WTC11 (cell line): ENCODE data around the gene HECTD4. TPM values are rescaled to one million over a fixed set of nuclear protein-coding genes. Genes with fewer than 3 reads are reported as not detected.

Source experiments
- ATAC-seq: fragments of 200-7000 bp; cut with Tn5 transposase; 2 replicates; pipeline ENCODE4 v1.10.0; 2021; ENCODE audit warnings: mild to moderate bottlenecking, moderate library complexity
- CTCF ChIA-PET: fragments of 300-600 bp; sonication (Branson Sonifier 250); formaldehyde crosslinking; loops from one replicate; lab custom pipeline; 2021; ENCODE audit warnings: antibody characterized with exemption; lab: Charles Lee
- POLR2A ChIA-PET: fragments of 350-600 bp; sonication (Branson Sonifier 250); formaldehyde crosslinking; loops from one replicate; lab custom pipeline; 2021; ENCODE audit warnings: antibody characterized with exemption; lab: Charles Lee
- DNase-seq: peaks from one replicate; pipeline ENCODE4 v3.0.0; 2021; ENCODE audit warnings: low spot score
- H3K27ac Mint-ChIP-seq: 2 replicates; pipeline ENCODE4 v1.8.0; 2021; ENCODE audit warnings: mixed read lengths
- H3K27me3 Mint-ChIP-seq: 2 replicates; pipeline ENCODE4 v1.8.0; 2021; ENCODE audit warnings: low read depth, mild to moderate bottlenecking, moderate library complexity, mixed read lengths
- H3K36me3 Mint-ChIP-seq: 2 replicates; pipeline ENCODE4 v1.8.0; 2021; ENCODE audit warnings: mixed read lengths
- H3K4me1 Mint-ChIP-seq: 2 replicates; pipeline ENCODE4 v1.8.0; 2022; ENCODE audit warnings: mixed read lengths
- H3K4me3 Mint-ChIP-seq: 2 replicates; pipeline ENCODE4 v1.8.0; 2021; ENCODE audit warnings: mild to moderate bottlenecking, moderate library complexity, mixed read lengths
- H3K9me3 Mint-ChIP-seq: 2 replicates; pipeline ENCODE4 v1.8.0; 2021; ENCODE audit warnings: mixed read lengths
- EMX1 ChIP-seq: fragments of 250-450 bp; sonication (Bioruptor Pico); IDR thresholded peaks from 2 replicates; pipeline ENCODE4 v1.8.0; 2021; ENCODE audit warnings: mild to moderate bottlenecking
- FOXJ3 ChIP-seq: sonication (generic); formaldehyde crosslinking; IDR thresholded peaks from 2 replicates; pipeline ENCODE4 v1.9.0; 2021; ENCODE audit warnings: missing genetic modification reagents, mild to moderate bottlenecking, borderline replicate concordance
- FOXK1 ChIP-seq: sonication (generic); formaldehyde crosslinking; IDR thresholded peaks from 2 replicates; pipeline ENCODE4 v1.8.0; 2022; ENCODE audit warnings: mild to moderate bottlenecking, moderate library complexity, missing genetic modification reagents
- GABPB1 ChIP-seq: sonication (generic); formaldehyde crosslinking; IDR thresholded peaks from 2 replicates; pipeline ENCODE4 v1.8.1; 2023; ENCODE audit warnings: mild to moderate bottlenecking, missing genetic modification reagents
- IRF2 ChIP-seq: sonication (generic); formaldehyde crosslinking; IDR thresholded peaks from 2 replicates; pipeline ENCODE4 v1.8.0; 2022; ENCODE audit warnings: low read depth, missing genetic modification reagents, borderline replicate concordance
- KAT7 ChIP-seq: sonication (generic); formaldehyde crosslinking; IDR thresholded peaks from 2 replicates; pipeline ENCODE4 v1.8.1; 2023; ENCODE audit warnings: missing genetic modification reagents, mild to moderate bottlenecking, borderline replicate concordance
- MYBL2 ChIP-seq: sonication (generic); formaldehyde crosslinking; IDR thresholded peaks from 2 replicates; pipeline ENCODE4 v1.8.1; 2023; ENCODE audit warnings: mild to moderate bottlenecking, moderate library complexity, missing genetic modification reagents
- NFE2L1 ChIP-seq: sonication (generic); formaldehyde crosslinking; IDR thresholded peaks from 2 replicates; pipeline ENCODE4 v1.8.1; 2023; ENCODE audit warnings: missing genetic modification reagents
- NFYB ChIP-seq: sonication (generic); formaldehyde crosslinking; conservative IDR thresholded peaks from 2 replicates; pipeline ENCODE4 v1.8.0; 2022; ENCODE audit warnings: low read depth, missing genetic modification reagents
- NR3C1 ChIP-seq: sonication (generic); formaldehyde crosslinking; conservative IDR thresholded peaks from 2 replicates; pipeline ENCODE4 v1.8.1; 2023; ENCODE audit warnings: low read depth, mild to moderate bottlenecking, missing genetic modification reagents
- ZNF263 ChIP-seq: sonication (generic); formaldehyde crosslinking; IDR thresholded peaks from 2 replicates; pipeline ENCODE4 v1.8.1; 2022; ENCODE audit warnings: low read depth, mild to moderate bottlenecking, moderate library complexity, missing genetic modification reagents
- ZNF416 ChIP-seq: fragments of 250-450 bp; sonication (Bioruptor Pico); IDR thresholded peaks from 2 replicates; pipeline ENCODE4 v1.9.0; 2021; ENCODE audit warnings: mild to moderate bottlenecking, inconsistent platforms
- ZNF423 ChIP-seq: fragments of 250-450 bp; sonication (Bioruptor Pico); IDR thresholded peaks from 2 replicates; pipeline ENCODE4 v2.1.2; 2022; ENCODE audit warnings: mild to moderate bottlenecking, moderate library complexity
- total RNA-seq: library from RNA; stranded (reverse); gene quantifications from 3 replicates; pipeline ENCODE4 v1.2.3, GENCODE V29; 2021
- TF ChIP-seq, protein P1 (sequence below): sonication (generic); formaldehyde crosslinking; IDR thresholded peaks from 2 replicates; pipeline ENCODE4 v1.8.1; 2022; ENCODE audit warnings: low read depth, mild to moderate bottlenecking, moderate library complexity, missing genetic modification reagents, borderline replicate concordance
- TF ChIP-seq, protein P2 (sequence below): sonication (generic); formaldehyde crosslinking; IDR thresholded peaks from 2 replicates; pipeline ENCODE4 v1.8.0; 2022; ENCODE audit warnings: missing genetic modification reagents
- TF ChIP-seq, protein P3 (sequence below): fragments of 200-600 bp; IDR thresholded peaks from 2 replicates; pipeline ENCODE4 v1.8.0; 2022; ENCODE audit warnings: antibody characterized with exemption
- TF ChIP-seq, protein P4 (sequence below): sonication (generic); formaldehyde crosslinking; IDR thresholded peaks from 2 replicates; pipeline ENCODE4 v1.8.1; 2023; ENCODE audit warnings: mild to moderate bottlenecking, missing genetic modification reagents
- TF ChIP-seq, protein P5 (sequence below): sonication (generic); formaldehyde crosslinking; IDR thresholded peaks from 2 replicates; pipeline ENCODE4 v1.8.1; 2023; ENCODE audit warnings: mild to moderate bottlenecking, missing genetic modification reagents
- TF ChIP-seq, protein P6 (sequence below): sonication (generic); formaldehyde crosslinking; conservative IDR thresholded peaks from 2 replicates; pipeline ENCODE4 v1.8.1; 2022; ENCODE audit warnings: mild to moderate bottlenecking, missing genetic modification reagents

Gene HECTD4
- total RNA-seq, 1 experiment from 2014 or later, result 31.7 TPM

DNA sequence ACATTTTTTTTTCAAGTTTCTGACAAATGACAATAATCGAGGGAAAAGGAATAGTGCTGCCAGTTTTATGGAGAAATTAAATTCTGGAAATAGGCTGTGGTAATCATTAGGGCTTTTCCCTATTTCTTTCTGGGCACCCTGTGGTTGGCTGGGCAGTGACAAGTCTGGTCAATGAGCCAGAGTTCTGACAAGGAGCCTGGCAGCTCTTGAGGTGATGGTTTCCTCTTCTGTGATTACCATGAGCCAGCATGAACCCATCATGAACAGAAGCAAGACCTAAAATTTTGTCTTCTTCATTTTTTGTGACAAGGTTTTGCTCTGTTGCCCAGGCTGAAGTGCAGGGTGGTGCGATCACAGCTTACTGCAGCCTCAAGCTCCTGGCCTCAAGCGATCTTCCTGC, 141.1 kb downstream of the HECTD4 start:
- H3K4me1 Mint-ChIP-seq, result no peaks in the 10 kb centered on the region
- no peak overlapping the region for H3K4me3 Mint-ChIP-seq
- no peak overlapping the region for H3K27ac Mint-ChIP-seq
- CTCF ChIA-PET, result interaction anchor here (1.1 to 2.5 kb wide), 3 partner anchors 15 to 146 kb away, joined by 3 to 6 read pairs (median 4); no protein-coding TSS in a partner anchor
- ATAC-seq (no peak), DNase-seq (no peak)
- TF ChIP-seq, protein P1, sequence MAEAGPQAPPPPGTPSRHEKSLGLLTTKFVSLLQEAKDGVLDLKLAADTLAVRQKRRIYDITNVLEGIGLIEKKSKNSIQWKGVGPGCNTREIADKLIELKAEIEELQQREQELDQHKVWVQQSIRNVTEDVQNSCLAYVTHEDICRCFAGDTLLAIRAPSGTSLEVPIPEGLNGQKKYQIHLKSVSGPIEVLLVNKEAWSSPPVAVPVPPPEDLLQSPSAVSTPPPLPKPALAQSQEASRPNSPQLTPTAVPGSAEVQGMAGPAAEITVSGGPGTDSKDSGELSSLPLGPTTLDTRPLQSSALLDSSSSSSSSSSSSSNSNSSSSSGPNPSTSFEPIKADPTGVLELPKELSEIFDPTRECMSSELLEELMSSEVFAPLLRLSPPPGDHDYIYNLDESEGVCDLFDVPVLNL (CRISPR knock-in tag), result no peak
- TF ChIP-seq, protein P2, sequence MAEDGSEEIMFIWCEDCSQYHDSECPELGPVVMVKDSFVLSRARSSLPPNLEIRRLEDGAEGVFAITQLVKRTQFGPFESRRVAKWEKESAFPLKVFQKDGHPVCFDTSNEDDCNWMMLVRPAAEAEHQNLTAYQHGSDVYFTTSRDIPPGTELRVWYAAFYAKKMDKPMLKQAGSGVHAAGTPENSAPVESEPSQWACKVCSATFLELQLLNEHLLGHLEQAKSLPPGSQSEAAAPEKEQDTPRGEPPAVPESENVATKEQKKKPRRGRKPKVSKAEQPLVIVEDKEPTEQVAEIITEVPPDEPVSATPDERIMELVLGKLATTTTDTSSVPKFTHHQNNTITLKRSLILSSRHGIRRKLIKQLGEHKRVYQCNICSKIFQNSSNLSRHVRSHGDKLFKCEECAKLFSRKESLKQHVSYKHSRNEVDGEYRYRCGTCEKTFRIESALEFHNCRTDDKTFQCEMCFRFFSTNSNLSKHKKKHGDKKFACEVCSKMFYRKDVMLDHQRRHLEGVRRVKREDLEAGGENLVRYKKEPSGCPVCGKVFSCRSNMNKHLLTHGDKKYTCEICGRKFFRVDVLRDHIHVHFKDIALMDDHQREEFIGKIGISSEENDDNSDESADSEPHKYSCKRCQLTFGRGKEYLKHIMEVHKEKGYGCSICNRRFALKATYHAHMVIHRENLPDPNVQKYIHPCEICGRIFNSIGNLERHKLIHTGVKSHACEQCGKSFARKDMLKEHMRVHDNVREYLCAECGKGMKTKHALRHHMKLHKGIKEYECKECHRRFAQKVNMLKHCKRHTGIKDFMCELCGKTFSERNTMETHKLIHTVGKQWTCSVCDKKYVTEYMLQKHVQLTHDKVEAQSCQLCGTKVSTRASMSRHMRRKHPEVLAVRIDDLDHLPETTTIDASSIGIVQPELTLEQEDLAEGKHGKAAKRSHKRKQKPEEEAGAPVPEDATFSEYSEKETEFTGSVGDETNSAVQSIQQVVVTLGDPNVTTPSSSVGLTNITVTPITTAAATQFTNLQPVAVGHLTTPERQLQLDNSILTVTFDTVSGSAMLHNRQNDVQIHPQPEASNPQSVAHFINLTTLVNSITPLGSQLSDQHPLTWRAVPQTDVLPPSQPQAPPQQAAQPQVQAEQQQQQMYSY (CRISPR knock-in tag), result no peak
- TF ChIP-seq, protein P3, sequence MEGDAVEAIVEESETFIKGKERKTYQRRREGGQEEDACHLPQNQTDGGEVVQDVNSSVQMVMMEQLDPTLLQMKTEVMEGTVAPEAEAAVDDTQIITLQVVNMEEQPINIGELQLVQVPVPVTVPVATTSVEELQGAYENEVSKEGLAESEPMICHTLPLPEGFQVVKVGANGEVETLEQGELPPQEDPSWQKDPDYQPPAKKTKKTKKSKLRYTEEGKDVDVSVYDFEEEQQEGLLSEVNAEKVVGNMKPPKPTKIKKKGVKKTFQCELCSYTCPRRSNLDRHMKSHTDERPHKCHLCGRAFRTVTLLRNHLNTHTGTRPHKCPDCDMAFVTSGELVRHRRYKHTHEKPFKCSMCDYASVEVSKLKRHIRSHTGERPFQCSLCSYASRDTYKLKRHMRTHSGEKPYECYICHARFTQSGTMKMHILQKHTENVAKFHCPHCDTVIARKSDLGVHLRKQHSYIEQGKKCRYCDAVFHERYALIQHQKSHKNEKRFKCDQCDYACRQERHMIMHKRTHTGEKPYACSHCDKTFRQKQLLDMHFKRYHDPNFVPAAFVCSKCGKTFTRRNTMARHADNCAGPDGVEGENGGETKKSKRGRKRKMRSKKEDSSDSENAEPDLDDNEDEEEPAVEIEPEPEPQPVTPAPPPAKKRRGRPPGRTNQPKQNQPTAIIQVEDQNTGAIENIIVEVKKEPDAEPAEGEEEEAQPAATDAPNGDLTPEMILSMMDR, result no peak
- TF ChIP-seq ZNF423 (CRISPR knock-in tag) (no peak), EMX1 (CRISPR knock-in tag) (no peak), ZNF416 (CRISPR knock-in tag) (no peak), IRF2 (no peak), FOXJ3 (no peak), NFYB (CRISPR knock-in tag) (no peak), NR3C1 (CRISPR knock-in tag) (no peak), ZNF263 (CRISPR knock-in tag) (no peak), FOXK1 (CRISPR knock-in tag) (no peak), KAT7 (CRISPR knock-in tag) (no peak), NFE2L1 (CRISPR knock-in tag) (no peak), GABPB1 (CRISPR knock-in tag) (no peak), MYBL2 (CRISPR knock-in tag) (no peak)
- TF ChIP-seq, protein P4, sequence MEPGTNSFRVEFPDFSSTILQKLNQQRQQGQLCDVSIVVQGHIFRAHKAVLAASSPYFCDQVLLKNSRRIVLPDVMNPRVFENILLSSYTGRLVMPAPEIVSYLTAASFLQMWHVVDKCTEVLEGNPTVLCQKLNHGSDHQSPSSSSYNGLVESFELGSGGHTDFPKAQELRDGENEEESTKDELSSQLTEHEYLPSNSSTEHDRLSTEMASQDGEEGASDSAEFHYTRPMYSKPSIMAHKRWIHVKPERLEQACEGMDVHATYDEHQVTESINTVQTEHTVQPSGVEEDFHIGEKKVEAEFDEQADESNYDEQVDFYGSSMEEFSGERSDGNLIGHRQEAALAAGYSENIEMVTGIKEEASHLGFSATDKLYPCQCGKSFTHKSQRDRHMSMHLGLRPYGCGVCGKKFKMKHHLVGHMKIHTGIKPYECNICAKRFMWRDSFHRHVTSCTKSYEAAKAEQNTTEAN (CRISPR knock-in tag), result no peak
- TF ChIP-seq, protein P5, sequence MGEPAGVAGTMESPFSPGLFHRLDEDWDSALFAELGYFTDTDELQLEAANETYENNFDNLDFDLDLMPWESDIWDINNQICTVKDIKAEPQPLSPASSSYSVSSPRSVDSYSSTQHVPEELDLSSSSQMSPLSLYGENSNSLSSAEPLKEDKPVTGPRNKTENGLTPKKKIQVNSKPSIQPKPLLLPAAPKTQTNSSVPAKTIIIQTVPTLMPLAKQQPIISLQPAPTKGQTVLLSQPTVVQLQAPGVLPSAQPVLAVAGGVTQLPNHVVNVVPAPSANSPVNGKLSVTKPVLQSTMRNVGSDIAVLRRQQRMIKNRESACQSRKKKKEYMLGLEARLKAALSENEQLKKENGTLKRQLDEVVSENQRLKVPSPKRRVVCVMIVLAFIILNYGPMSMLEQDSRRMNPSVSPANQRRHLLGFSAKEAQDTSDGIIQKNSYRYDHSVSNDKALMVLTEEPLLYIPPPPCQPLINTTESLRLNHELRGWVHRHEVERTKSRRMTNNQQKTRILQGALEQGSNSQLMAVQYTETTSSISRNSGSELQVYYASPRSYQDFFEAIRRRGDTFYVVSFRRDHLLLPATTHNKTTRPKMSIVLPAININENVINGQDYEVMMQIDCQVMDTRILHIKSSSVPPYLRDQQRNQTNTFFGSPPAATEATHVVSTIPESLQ (CRISPR knock-in tag), result no peak
- TF ChIP-seq, protein P6, sequence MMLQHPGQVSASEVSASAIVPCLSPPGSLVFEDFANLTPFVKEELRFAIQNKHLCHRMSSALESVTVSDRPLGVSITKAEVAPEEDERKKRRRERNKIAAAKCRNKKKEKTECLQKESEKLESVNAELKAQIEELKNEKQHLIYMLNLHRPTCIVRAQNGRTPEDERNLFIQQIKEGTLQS (CRISPR knock-in tag), result no peak
- TF ChIP-seq, all 79 proteins: peak for 0
- peaks cover 29% of the 10 kb centered on the region for H3K36me3 Mint-ChIP-seq
- no peaks in the 10 kb centered on the region for H3K27me3 Mint-ChIP-seq
- POLR2A ChIA-PET, result no interaction called here
- H3K9me3 Mint-ChIP-seq, result no peaks in the 10 kb centered on the region
